ENCODE data around the gene ENO3. TPM values are rescaled to one million over a fixed set of nuclear protein-coding genes. Genes with fewer than 3 reads are reported as not detected.
"Not testable (repeated sequence)": the region's sequence is repeated elsewhere in the genome, so short reads cannot be mapped to it uniquely, and the experiment has no call there.

ENO3 gene
- total RNA-seq, 2 donors from 2014 or later: 17.2 to 17.6 TPM

DNA sequence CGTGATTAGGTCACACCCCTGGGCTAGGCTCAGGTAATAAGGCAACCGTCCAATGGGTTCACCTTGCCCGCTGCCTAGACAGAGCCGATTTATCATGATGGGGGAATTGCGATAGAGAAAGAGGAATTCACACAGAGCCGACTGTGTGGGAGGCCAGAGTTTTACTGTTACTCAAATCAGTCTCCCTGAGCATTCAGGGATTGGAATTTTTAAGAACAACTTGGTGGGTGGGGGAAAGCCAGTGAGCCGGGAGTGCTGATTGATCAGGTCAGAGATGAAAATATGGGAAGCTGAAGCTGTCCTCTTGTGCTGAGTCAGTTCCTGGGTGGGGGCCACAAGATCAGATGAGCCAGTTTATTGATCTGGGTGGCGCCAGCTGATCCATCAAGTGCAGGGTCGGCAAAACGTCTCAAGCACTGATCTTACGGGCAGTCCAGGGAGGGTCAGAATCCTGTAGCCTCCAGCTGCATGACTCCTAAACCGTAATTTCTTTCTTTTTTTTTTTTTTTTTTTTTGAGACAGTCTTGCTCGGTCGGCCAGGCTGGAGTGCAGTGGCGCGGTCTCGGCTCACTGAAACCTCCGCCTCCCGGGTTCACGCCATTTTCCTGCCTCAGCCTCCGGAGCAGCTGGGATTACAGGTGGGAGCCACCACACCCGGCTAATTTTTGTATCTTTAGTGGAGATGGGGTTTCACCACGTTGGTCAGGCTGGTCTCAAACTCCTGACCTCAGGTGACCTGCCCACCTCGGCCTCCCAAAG is 24.2 kb upstream of the ENO3 start:
- peak overlapping the region; percentile 34 for H3K27ac Mint-ChIP-seq
- H3K9me3 ChIP-seq (ENCODE audit: control insufficient read depth, low read length, poor library complexity, severe bottlenecking); H3K4me3 Mint-ChIP-seq; H3K27me3 Mint-ChIP-seq; H3K36me3 Mint-ChIP-seq (ENCODE audit: low read depth); DNase-seq; ATAC-seq: not testable (repeated sequence)
- peaks cover 15% of the 10 kb centered on the region for H3K4me1 Mint-ChIP-seq

DNA sequence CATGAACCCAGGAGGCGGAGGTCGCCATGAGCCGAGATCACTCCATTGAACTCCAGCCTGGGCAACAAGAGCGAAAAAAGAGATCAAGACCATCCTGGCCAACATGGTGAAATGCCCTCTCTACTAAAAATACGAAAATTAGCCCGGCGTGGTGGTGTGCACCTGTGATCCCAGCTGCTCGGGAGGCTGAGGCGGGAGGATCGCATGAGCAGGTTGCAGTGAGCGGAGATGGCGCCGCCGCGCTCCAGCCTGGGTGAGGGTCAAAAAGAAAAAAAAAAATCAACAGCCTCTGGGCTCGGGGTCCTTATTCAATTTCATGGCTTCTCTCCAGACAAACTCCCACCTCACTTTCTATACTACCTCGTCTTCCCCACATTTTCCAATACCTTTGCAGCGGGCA is 22.0 kb upstream of the ENO3 start:
- Mint-ChIP-seq H3K36me3 (ENCODE audit: low read depth) (peaks cover 9% of the 10 kb centered on the region), H3K4me3 (no peak overlapping the region), H3K27ac (no peak overlapping the region), H3K27me3 (no peaks in the 10 kb centered on the region), H3K4me1 (peaks cover 19% of the 10 kb centered on the region)
- ATAC-seq: no peak
- no peak for DNase-seq
- no peaks in the 10 kb centered on the region for H3K9me3 ChIP-seq (ENCODE audit: control insufficient read depth, low read length, poor library complexity, severe bottlenecking)

DNA sequence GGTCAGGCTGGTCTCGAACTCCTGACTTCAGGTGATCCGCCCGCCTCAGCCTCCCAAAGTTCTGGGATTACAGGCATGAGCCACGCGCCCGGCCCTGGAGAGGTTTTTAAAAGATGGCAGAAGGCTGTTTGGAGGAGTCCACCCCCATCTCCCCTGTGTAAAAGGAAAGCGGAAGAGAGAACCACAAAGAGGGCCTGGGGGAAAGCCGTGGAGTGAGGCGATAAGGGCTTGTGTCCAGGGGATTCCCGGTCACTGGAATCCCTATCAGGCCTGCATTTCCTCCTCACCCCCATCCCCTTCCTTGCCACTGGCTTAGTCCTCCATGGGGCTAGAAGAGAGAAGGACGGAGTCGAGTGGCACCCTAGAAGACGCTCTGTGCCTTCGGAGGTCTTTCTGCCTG is 19.0 kb upstream of the ENO3 start, which contains the start of gene GP1BA:
GP1BA (plus strand) TSS at position 315 of the 400 bp plus-strand sequence. CDS start 328 bp downstream, outside the sequence.
- no peak for ATAC-seq
- H3K4me1 Mint-ChIP-seq: peaks cover 27% of the 10 kb centered on the region
- DNase-seq: no peak
- no peaks in the 10 kb centered on the region for H3K9me3 ChIP-seq (ENCODE audit: control insufficient read depth, low read length, poor library complexity, severe bottlenecking)
- peak within 1 kb of the TSS; percentile 5 for H3K27ac Mint-ChIP-seq
- H3K4me3 Mint-ChIP-seq: no peak within 1 kb of the TSS
- no peaks in the 10 kb centered on the region for H3K27me3 Mint-ChIP-seq
- H3K36me3 Mint-ChIP-seq (ENCODE audit: low read depth): peaks cover 9% of the 10 kb centered on the region

DNA sequence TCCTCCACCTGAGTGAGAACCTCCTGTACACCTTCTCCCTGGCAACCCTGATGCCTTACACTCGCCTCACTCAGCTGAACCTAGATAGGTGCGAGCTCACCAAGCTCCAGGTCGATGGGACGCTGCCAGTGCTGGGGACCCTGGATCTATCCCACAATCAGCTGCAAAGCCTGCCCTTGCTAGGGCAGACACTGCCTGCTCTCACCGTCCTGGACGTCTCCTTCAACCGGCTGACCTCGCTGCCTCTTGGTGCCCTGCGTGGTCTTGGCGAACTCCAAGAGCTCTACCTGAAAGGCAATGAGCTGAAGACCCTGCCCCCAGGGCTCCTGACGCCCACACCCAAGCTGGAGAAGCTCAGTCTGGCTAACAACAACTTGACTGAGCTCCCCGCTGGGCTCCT is 18.2 kb upstream of the ENO3 start:
- Mint-ChIP-seq H3K4me3 (no peak overlapping the region), H3K36me3 (ENCODE audit: low read depth) (peaks cover 9% of the 10 kb centered on the region), H3K4me1 (peaks cover 27% of the 10 kb centered on the region), H3K27me3 (no peaks in the 10 kb centered on the region), H3K27ac (no peak overlapping the region)
- no peaks in the 10 kb centered on the region for H3K9me3 ChIP-seq (ENCODE audit: control insufficient read depth, low read length, poor library complexity, severe bottlenecking)
- DNase-seq: no peak
- ATAC-seq: no peak

DNA sequence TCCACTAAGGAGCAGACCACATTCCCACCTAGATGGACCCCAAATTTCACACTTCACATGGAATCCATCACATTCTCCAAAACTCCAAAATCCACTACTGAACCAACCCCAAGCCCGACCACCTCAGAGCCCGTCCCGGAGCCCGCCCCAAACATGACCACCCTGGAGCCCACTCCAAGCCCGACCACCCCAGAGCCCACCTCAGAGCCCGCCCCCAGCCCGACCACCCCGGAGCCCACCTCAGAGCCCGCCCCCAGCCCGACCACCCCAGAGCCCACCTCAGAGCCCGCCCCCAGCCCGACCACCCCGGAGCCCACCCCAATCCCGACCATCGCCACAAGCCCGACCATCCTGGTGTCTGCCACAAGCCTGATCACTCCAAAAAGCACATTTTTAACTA is 17.3 kb upstream of the ENO3 start:
- Mint-ChIP-seq H3K27me3 (no peaks in the 10 kb centered on the region), H3K4me1 (peaks cover 31% of the 10 kb centered on the region), H3K27ac (peak overlapping the region; percentile 60), H3K4me3 (peak overlapping the region; percentile 61), H3K36me3 (ENCODE audit: low read depth) (peaks cover 9% of the 10 kb centered on the region)
- DNase-seq: no peak
- no peak for ATAC-seq
- no peaks in the 10 kb centered on the region for H3K9me3 ChIP-seq (ENCODE audit: control insufficient read depth, low read length, poor library complexity, severe bottlenecking)

DNA sequence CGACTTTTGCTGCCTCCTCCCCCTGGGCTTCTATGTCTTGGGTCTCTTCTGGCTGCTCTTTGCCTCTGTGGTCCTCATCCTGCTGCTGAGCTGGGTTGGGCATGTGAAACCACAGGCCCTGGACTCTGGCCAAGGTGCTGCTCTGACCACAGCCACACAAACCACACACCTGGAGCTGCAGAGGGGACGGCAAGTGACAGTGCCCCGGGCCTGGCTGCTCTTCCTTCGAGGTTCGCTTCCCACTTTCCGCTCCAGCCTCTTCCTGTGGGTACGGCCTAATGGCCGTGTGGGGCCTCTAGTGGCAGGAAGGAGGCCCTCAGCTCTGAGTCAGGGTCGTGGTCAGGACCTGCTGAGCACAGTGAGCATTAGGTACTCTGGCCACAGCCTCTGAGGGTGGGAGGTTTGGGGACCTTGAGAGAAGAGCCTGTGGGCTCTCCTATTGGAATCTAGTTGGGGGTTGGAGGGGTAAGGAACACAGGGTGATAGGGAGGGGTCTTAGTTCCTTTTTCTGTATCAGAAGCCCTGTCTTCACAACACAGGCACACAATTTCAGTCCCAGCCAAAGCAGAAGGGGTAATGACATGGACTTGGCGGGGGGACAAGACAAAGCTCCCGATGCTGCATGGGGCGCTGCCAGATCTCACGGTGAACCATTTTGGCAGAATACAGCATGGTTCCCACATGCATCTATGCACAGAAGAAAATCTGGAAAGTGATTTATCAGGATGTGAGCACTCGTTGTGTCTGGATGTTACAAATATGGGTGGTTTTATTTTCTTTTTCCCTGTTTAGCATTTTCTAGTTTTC is 16.5 kb upstream of the ENO3 start:
- Mint-ChIP-seq H3K4me3 (peak overlapping the region; percentile 68), H3K36me3 (ENCODE audit: low read depth) (peaks cover 9% of the 10 kb centered on the region)
- peak; percentile 28 for ATAC-seq

DNA sequence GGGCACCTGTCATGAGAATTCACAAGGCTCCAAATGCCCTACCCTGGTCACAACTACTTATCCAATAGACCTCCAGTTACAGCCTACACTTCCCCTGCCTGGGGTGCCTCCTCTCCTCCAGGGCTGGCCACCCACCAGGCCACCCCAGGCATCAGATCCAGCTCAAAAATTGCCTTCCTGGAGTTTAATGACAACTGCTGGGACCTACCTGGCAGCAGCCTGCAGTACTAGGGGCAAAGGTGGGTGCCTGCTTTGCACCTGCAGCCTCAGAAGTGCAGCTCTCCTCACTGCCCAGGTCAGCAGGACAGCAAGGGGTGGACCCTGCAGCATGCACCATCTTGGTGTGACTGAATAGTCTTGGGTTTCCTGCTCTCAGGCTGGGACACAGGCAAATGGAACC is 15.3 kb upstream of the ENO3 start:
- peaks cover 37% of the 10 kb centered on the region for H3K4me1 Mint-ChIP-seq
- no peaks in the 10 kb centered on the region for H3K27me3 Mint-ChIP-seq
- ATAC-seq: no peak
- no peak for DNase-seq
- H3K27ac Mint-ChIP-seq: peak overlapping the region; percentile 43
- H3K4me3 Mint-ChIP-seq: no peak overlapping the region
- H3K36me3 Mint-ChIP-seq (ENCODE audit: low read depth): peaks cover 10% of the 10 kb centered on the region
- H3K9me3 ChIP-seq (ENCODE audit: control insufficient read depth, low read length, poor library complexity, severe bottlenecking): no peaks in the 10 kb centered on the region

More for the DNA sequence above, 16.5 kb upstream of the ENO3 start:
- peak overlapping the region; percentile 60 for H3K27ac Mint-ChIP-seq
- no peaks in the 10 kb centered on the region for H3K9me3 ChIP-seq (ENCODE audit: control insufficient read depth, low read length, poor library complexity, severe bottlenecking)
- no peak for DNase-seq
- H3K4me1 Mint-ChIP-seq: peaks cover 35% of the 10 kb centered on the region
- no peaks in the 10 kb centered on the region for H3K27me3 Mint-ChIP-seq

DNA sequence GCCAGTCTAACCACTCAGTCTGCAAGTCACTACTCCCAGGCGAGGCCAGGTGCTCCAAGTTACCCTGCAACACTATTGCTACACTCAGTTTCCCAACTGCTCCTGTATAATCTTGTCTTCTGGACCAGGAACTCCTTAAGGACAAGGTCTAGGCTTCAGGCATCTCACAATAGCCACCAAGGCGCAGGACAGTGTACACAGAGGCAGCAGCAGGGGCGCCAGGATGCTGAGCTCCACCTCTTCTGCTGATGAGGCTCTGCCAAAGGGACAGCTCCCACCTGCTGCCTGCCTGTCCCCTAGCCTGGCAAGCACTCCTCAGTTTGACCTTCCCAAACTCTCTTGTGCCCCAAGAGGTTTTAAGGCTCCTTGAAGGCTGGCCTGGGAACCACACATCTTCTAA is 14.5 kb upstream of the ENO3 start:
- Mint-ChIP-seq H3K36me3 (ENCODE audit: low read depth) (peaks cover 7% of the 10 kb centered on the region), H3K27me3 (no peaks in the 10 kb centered on the region), H3K4me1 (peaks cover 36% of the 10 kb centered on the region), H3K27ac (peak overlapping the region; percentile 43), H3K4me3 (no peak overlapping the region)
- H3K9me3 ChIP-seq (ENCODE audit: control insufficient read depth, low read length, poor library complexity, severe bottlenecking): no peaks in the 10 kb centered on the region
- DNase-seq (no peak), ATAC-seq (no peak)

DNA sequence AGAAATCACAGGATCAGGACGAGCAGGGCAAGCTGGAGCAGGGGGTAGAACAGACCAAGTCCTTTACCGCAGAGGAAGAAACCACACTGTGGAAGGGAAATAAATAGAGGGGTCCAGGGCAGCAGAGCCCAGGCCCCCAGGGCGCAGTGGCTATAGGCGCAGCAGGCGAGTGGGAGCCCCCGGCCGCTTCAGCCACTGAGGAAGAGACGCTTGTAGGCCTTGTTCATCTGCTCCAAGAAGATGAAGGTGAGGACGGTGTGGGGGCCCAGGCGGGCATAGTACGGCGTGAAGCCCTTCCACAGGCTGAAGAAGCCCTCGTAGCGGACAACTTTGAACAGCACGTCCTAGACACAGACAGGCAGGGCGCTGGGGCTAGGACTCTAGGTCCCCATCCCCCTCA is 13.4 kb upstream of the ENO3 start:
- no peaks in the 10 kb centered on the region for H3K9me3 ChIP-seq (ENCODE audit: control insufficient read depth, low read length, poor library complexity, severe bottlenecking)
- H3K36me3 Mint-ChIP-seq (ENCODE audit: low read depth): peaks cover 10% of the 10 kb centered on the region
- no peaks in the 10 kb centered on the region for H3K27me3 Mint-ChIP-seq
- H3K4me1 Mint-ChIP-seq: peaks cover 45% of the 10 kb centered on the region
- DNase-seq (no peak), ATAC-seq (no peak)
- no peak overlapping the region for H3K27ac Mint-ChIP-seq
- peak overlapping the region; percentile 28 for H3K4me3 Mint-ChIP-seq

DNA sequence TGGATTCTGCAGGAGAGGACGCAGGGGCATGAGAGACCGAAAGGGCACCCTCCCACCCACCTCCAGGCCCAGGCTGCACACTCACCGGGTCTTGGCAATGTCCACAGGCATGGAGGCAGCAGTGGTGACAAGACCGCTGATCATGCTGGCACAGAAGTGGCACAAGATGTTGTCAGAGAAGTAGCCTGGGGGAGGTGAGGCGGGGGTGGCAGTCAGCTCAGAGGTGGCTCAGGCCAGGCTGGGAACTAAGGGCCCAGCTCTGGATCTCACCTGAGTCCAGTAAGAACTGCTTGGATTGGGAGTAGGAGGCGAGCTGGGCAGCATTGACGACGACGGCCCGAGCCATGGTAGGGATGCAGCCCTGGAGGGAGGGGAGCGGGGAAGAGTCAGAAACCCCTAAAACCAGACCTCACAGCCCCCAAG is 12.8 kb upstream of the ENO3 start:
- DNase-seq (no peak), ATAC-seq (no peak)
- H3K27me3 Mint-ChIP-seq: no peaks in the 10 kb centered on the region
- H3K4me3 Mint-ChIP-seq: peak overlapping the region; percentile 99
- no peak overlapping the region for H3K27ac Mint-ChIP-seq
- peaks cover 10% of the 10 kb centered on the region for H3K36me3 Mint-ChIP-seq (ENCODE audit: low read depth)
- no peaks in the 10 kb centered on the region for H3K9me3 ChIP-seq (ENCODE audit: control insufficient read depth, low read length, poor library complexity, severe bottlenecking)
- H3K4me1 Mint-ChIP-seq: peaks cover 49% of the 10 kb centered on the region

DNA sequence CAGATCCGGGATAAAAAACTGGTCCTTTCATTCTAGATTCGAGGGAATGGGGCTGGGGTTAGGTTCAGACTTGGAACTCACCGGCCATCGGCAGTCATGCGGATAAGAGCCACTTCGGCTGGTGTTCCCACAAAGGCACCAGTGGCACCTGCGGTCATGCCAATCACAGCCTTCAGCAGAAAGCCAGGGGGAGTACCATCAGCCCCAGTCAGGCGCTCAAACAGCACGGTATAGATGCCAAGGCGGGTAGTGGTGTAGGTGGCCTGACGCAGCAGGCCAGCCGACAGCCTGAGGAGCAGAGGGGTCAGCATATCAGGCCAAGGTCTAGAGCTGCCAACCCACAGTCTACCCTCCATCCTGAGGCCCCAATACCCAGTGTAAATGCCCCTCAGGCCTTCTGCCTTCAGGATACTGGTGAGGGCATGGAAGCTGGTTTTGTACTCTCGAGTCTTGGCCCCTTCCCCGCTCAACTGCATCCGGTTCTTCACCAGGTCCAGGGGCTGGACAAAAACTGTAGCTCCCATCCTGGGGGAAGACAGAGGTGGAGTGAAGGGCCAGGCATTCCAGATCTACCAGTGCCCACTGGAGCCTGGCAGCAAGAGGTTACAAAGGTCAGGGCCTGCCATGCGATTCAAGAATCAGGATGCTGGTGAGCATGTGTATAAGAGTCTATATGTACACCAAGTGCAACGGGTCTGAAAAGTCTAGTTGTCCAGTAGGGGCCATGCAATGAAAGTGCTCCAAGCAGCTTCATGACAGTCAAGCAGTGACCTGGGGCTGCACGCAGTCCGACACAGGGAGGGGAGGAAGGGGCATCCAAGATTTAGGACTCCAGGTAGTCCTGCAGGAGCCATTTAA is 12.0 kb upstream of the ENO3 start:
- DNase-seq: no peak
- H3K36me3 Mint-ChIP-seq (ENCODE audit: low read depth): peaks cover 10% of the 10 kb centered on the region

DNA sequence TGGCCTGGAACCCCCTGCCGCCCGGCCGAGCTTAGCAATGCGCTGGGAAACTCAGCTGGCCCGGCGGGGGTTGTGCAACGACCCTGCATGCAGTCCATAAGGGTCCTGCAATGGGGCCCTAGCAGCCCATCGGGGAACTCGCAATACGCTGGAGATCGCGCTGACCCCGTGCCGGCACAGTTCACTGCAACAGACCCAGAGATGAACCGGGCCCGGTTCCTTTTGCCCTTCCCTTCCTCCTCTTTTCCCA is 11.4 kb upstream of the ENO3 start:
- Mint-ChIP-seq H3K4me3 (peak overlapping the region; percentile 99), H3K4me1 (peaks cover 49% of the 10 kb centered on the region), H3K27me3 (no peaks in the 10 kb centered on the region), H3K27ac (peak overlapping the region; percentile 97), H3K36me3 (ENCODE audit: low read depth) (peaks cover 13% of the 10 kb centered on the region)
- ATAC-seq (peak; percentile 3), DNase-seq (no peak)
- no peaks in the 10 kb centered on the region for H3K9me3 ChIP-seq (ENCODE audit: control insufficient read depth, low read length, poor library complexity, severe bottlenecking)

More for the DNA sequence above, 12.0 kb upstream of the ENO3 start:
- H3K9me3 ChIP-seq (ENCODE audit: control insufficient read depth, low read length, poor library complexity, severe bottlenecking): no peaks in the 10 kb centered on the region
- Mint-ChIP-seq H3K27me3 (no peaks in the 10 kb centered on the region), H3K4me1 (peaks cover 49% of the 10 kb centered on the region), H3K4me3 (peak overlapping the region; percentile 99), H3K27ac (peak overlapping the region; percentile 97)
- ATAC-seq: no peak

Data from T-helper 17 cell (primary cell).